ENCODE measurements around the gene RHOC. TPM values are rescaled to one million over a fixed set of nuclear protein-coding genes. Genes with fewer than 3 reads are reported as not detected.
A peak's percentile ranks its signal among the peaks of the same experiment; 100 is the strongest.

The RHOC gene
- polyA plus RNA-seq (2013, experiment 1 of 2): 107 TPM
- 105 TPM for polyA plus RNA-seq (2013, experiment 2 of 2)

DNA sequence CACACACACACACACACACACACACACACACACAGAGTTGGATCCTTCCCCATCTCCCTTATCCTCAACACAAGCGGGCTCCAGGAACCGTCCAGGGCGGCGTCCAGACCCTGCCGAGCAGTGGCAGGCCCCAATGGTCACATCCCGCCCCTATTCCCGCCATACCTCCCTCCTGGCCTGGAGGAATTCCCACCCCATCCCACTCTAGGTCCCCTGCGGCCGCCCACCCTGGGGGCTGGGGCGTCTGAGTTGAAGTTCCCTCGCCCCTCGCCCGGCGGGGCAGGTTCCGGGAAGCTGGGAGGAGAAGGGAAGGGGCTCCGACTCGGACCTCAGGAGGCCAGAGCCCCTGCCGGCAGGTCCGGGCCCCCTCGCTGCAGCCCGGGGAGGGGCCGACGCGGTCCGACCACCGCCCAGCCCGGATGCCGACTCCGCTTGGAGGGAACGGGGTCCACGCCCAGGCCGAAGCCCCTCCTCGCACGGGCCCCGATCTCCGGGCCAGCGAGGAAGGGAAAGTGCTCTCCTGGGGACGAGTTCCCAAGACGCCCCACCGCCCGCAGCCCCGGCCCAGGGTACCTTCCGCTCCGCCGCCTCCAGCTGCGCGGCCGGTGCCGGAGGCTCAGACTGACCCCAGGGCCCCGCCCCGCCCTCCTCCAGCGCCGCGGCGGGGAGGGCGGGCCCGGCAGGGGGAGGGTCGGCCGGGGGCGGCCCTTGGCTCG, at the start of gene RHOC:
TSS of gene RHOC (minus strand) at position 623 of the 716 bp plus-strand sequence. CDS start 3,328 bp downstream, outside the sequence.
- H3K4ac ChIP-seq (ENCODE audit: low read depth, low read length): peak within 1 kb of the TSS; percentile 74
- H3K9ac ChIP-seq (ENCODE audit: low read length): peak within 1 kb of the TSS; percentile 90
- peak within 1 kb of the TSS; percentile 85 for H3K23ac ChIP-seq (ENCODE audit: low read length)
- no CpG with 5 or more reads among the region's 61 CpGs for WGBS (ENCODE audit: extremely low coverage, insufficient coverage, low lambda C conversion rate)
- peak within 1 kb of the TSS; percentile 94 for H3K56ac ChIP-seq (ENCODE audit: low read length)
- peaks cover 21% of the 10 kb centered on the region for H3K4me1 ChIP-seq (ENCODE audit: control insufficient read depth, low read depth, low read length)
- no peaks in the 10 kb centered on the region for H3K27me3 ChIP-seq (ENCODE audit: insufficient read depth, low read length, poor library complexity)
- H3K18ac ChIP-seq (ENCODE audit: low read length): peak within 1 kb of the TSS; percentile 93
- peaks cover 3% of the 10 kb centered on the region for H3K36me3 ChIP-seq (ENCODE audit: control insufficient read depth, insufficient read depth, low read length)
- H2AK5ac ChIP-seq (ENCODE audit: low read length): no peak within 1 kb of the TSS
- H2BK120ac ChIP-seq (ENCODE audit: low read depth, low read length): peak within 1 kb of the TSS; percentile 61
- peak within 1 kb of the TSS; percentile 69 for H3K4me3 ChIP-seq (ENCODE audit: low read length)
- peak within 1 kb of the TSS; percentile 92 for H3K27ac ChIP-seq (ENCODE audit: low read depth, low read length)
- peaks cover 19% of the 10 kb centered on the region for H3K79me2 ChIP-seq (ENCODE audit: control insufficient read depth, insufficient read depth, low read length)
- H2BK5ac ChIP-seq (ENCODE audit: low read length): peak within 1 kb of the TSS; percentile 79
- H2BK15ac ChIP-seq (replicated peaks; ENCODE audit: low read depth): no peak within 1 kb of the TSS
- peak within 1 kb of the TSS; percentile 41 for H4K8ac ChIP-seq (ENCODE audit: low read depth, low read length)
- peak within 1 kb of the TSS; percentile 96 for H3K4me2 ChIP-seq (ENCODE audit: low read length)
- H3K79me1 ChIP-seq (ENCODE audit: low read length): peaks cover 22% of the 10 kb centered on the region
- H4K5ac ChIP-seq (ENCODE audit: low read length): no peak within 1 kb of the TSS
- peak; percentile 67 for DNase-seq

- H3K4me2 ChIP-seq (ENCODE audit: low read length): no peak overlapping the region
- no peak overlapping the region for H3K4ac ChIP-seq (ENCODE audit: low read depth, low read length)
- no peak overlapping the region for H4K8ac ChIP-seq (ENCODE audit: low read depth, low read length)
- WGBS (ENCODE audit: extremely low coverage, insufficient coverage, low lambda C conversion rate): no CpG with 5 or more reads among the region's 1 CpG
- no peak overlapping the region for H3K18ac ChIP-seq (ENCODE audit: low read length)
- H2BK15ac ChIP-seq (replicated peaks; ENCODE audit: low read depth): no peak overlapping the region
- no peaks in the 10 kb centered on the region for H3K79me1 ChIP-seq (ENCODE audit: low read length)
- no peak overlapping the region for H3K4me3 ChIP-seq (ENCODE audit: low read length)
- no peak overlapping the region for H2BK5ac ChIP-seq (ENCODE audit: low read length)
- no peaks in the 10 kb centered on the region for H3K79me2 ChIP-seq (ENCODE audit: control insufficient read depth, insufficient read depth, low read length)
- H4K5ac ChIP-seq (ENCODE audit: low read length): no peak overlapping the region
- H3K27me3 ChIP-seq (ENCODE audit: insufficient read depth, low read length, poor library complexity): no peaks in the 10 kb centered on the region
- H3K4me1 ChIP-seq (ENCODE audit: control insufficient read depth, low read depth, low read length): peaks cover 2% of the 10 kb centered on the region
- H3K36me3 ChIP-seq (ENCODE audit: control insufficient read depth, insufficient read depth, low read length): no peaks in the 10 kb centered on the region
- no peak overlapping the region for H3K9ac ChIP-seq (ENCODE audit: low read length)
- no peak overlapping the region for H2AK5ac ChIP-seq (ENCODE audit: low read length)
- no peak overlapping the region for H3K56ac ChIP-seq (ENCODE audit: low read length)
- H3K23ac ChIP-seq (ENCODE audit: low read length): no peak overlapping the region
- H2BK120ac ChIP-seq (ENCODE audit: low read depth, low read length): no peak overlapping the region
- no peak overlapping the region for H3K27ac ChIP-seq (ENCODE audit: low read depth, low read length)
- DNase-seq: no peak
Observed at GRCh38 chr1:112754116-112754628, 47.2 kb upstream of the RHOC start.

GRCh38 chr1:112748396-112748795, 41.5 kb upstream of the RHOC start:
- no CpG with 5 or more reads among the region's 12 CpGs for WGBS (ENCODE audit: extremely low coverage, insufficient coverage, low lambda C conversion rate)
- no peaks in the 10 kb centered on the region for H3K79me1 ChIP-seq (ENCODE audit: low read length)

GRCh38 chr1:112744009-112744578, 37.2 kb upstream of the RHOC start:
- no peak overlapping the region for H2AK5ac ChIP-seq (ENCODE audit: low read length)
- peaks cover 2% of the 10 kb centered on the region for H3K27me3 ChIP-seq (ENCODE audit: insufficient read depth, low read length, poor library complexity)
- no peak overlapping the region for H4K8ac ChIP-seq (ENCODE audit: low read depth, low read length)
- H2BK15ac ChIP-seq (replicated peaks; ENCODE audit: low read depth): no peak overlapping the region
- H3K9ac ChIP-seq (ENCODE audit: low read length): peak overlapping the region; percentile 59
- no peak overlapping the region for H4K5ac ChIP-seq (ENCODE audit: low read length)
- WGBS (ENCODE audit: extremely low coverage, insufficient coverage, low lambda C conversion rate): no CpG with 5 or more reads among the region's 58 CpGs
- H3K79me2 ChIP-seq (ENCODE audit: control insufficient read depth, insufficient read depth, low read length): no peaks in the 10 kb centered on the region
- peak overlapping the region; percentile 59 for H3K4me2 ChIP-seq (ENCODE audit: low read length)
- no peak overlapping the region for H3K23ac ChIP-seq (ENCODE audit: low read length)
- no peak overlapping the region for H2BK5ac ChIP-seq (ENCODE audit: low read length)
- H3K79me1 ChIP-seq (ENCODE audit: low read length): no peaks in the 10 kb centered on the region
- no peaks in the 10 kb centered on the region for H3K36me3 ChIP-seq (ENCODE audit: control insufficient read depth, insufficient read depth, low read length)
- no peak overlapping the region for H2BK120ac ChIP-seq (ENCODE audit: low read depth, low read length)
- no peak overlapping the region for H3K4me3 ChIP-seq (ENCODE audit: low read length)
- no peak overlapping the region for H3K27ac ChIP-seq (ENCODE audit: low read depth, low read length)
- H3K4ac ChIP-seq (ENCODE audit: low read depth, low read length): no peak overlapping the region
- no peak overlapping the region for H3K18ac ChIP-seq (ENCODE audit: low read length)
- H3K4me1 ChIP-seq (ENCODE audit: control insufficient read depth, low read depth, low read length): no peaks in the 10 kb centered on the region
- peak overlapping the region; percentile 40 for H3K56ac ChIP-seq (ENCODE audit: low read length)
- peak; percentile 71 for DNase-seq

More at GRCh38 chr1:112748396-112748795, 41.5 kb upstream of the RHOC start:
- Histone ChIP-seq H4K5ac (ENCODE audit: low read length) (no peak overlapping the region), H3K4me3 (ENCODE audit: low read length) (no peak overlapping the region), H3K4me1 (ENCODE audit: control insufficient read depth, low read depth, low read length) (no peaks in the 10 kb centered on the region), H3K27ac (ENCODE audit: low read depth, low read length) (no peak overlapping the region), H4K8ac (ENCODE audit: low read depth, low read length) (no peak overlapping the region), H3K56ac (ENCODE audit: low read length) (no peak overlapping the region), H3K18ac (ENCODE audit: low read length) (no peak overlapping the region), H3K27me3 (ENCODE audit: insufficient read depth, low read length, poor library complexity) (peaks cover 2% of the 10 kb centered on the region), H3K9ac (ENCODE audit: low read length) (no peak overlapping the region), H2AK5ac (ENCODE audit: low read length) (no peak overlapping the region), H3K36me3 (ENCODE audit: control insufficient read depth, insufficient read depth, low read length) (no peaks in the 10 kb centered on the region), H3K23ac (ENCODE audit: low read length) (no peak overlapping the region), H3K4ac (ENCODE audit: low read depth, low read length) (no peak overlapping the region), H2BK15ac (replicated peaks; ENCODE audit: low read depth) (no peak overlapping the region), H2BK120ac (ENCODE audit: low read depth, low read length) (no peak overlapping the region), H2BK5ac (ENCODE audit: low read length) (no peak overlapping the region), H3K79me2 (ENCODE audit: control insufficient read depth, insufficient read depth, low read length) (no peaks in the 10 kb centered on the region), H3K4me2 (ENCODE audit: low read length) (no peak overlapping the region)
- no peak for DNase-seq

DNA sequence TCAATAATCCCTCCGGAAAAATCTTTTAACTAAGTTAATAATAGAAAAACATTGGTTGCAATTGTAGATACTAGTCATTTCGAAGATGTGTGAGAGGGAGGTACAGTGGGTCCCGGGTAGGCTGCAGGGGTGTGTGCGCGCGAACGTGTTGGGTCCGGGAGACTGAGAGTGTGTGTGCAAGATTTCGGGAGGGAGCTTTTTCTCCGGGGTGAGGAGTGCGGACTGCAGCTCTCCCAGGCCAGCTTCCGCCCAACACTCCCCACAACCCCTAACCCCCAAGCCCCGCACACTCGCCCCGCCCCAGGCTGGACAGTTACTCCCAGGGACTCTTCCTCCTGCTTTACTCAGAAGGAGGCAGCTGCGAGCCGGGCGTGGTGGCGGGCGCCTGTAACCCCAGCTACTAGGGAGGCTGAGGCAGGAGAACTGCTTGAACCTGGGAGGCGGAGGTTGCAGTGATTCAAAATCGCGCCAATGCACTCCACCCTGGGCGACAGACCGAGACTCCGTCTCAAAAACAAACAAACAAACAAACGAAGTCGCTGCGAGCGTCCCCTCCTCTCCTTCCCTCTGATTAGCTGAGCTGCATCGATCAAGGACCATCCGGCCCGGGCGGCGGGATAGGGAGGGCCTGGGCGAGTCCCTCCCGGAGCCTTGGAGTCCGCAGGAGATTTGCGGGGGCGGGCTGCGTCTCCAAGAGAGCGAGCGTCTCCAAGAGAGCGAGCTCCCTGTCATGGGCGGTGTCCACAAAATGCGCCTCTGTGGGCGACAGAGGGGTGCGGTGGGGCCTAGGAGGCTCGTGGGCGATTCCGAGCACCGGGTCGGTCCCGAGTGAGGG, 36.5 kb upstream of the RHOC start:
- DNase-seq: peak; percentile 38

More for the DNA sequence above, 36.5 kb upstream of the RHOC start:
- no CpG with 5 or more reads among the region's 54 CpGs for WGBS (ENCODE audit: extremely low coverage, insufficient coverage, low lambda C conversion rate)
- Histone ChIP-seq H2BK120ac (ENCODE audit: low read depth, low read length) (no peak overlapping the region), H3K9ac (ENCODE audit: low read length) (peak overlapping the region; percentile 59), H3K56ac (ENCODE audit: low read length) (peak overlapping the region; percentile 40), H2AK5ac (ENCODE audit: low read length) (no peak overlapping the region), H2BK15ac (replicated peaks; ENCODE audit: low read depth) (no peak overlapping the region), H3K4me1 (ENCODE audit: control insufficient read depth, low read depth, low read length) (no peaks in the 10 kb centered on the region), H3K23ac (ENCODE audit: low read length) (no peak overlapping the region), H3K79me1 (ENCODE audit: low read length) (no peaks in the 10 kb centered on the region), H3K18ac (ENCODE audit: low read length) (no peak overlapping the region), H4K8ac (ENCODE audit: low read depth, low read length) (no peak overlapping the region), H2BK5ac (ENCODE audit: low read length) (no peak overlapping the region), H4K5ac (ENCODE audit: low read length) (no peak overlapping the region), H3K4ac (ENCODE audit: low read depth, low read length) (no peak overlapping the region), H3K27ac (ENCODE audit: low read depth, low read length) (no peak overlapping the region), H3K27me3 (ENCODE audit: insufficient read depth, low read length, poor library complexity) (peaks cover 2% of the 10 kb centered on the region), H3K36me3 (ENCODE audit: control insufficient read depth, insufficient read depth, low read length) (no peaks in the 10 kb centered on the region), H3K79me2 (ENCODE audit: control insufficient read depth, insufficient read depth, low read length) (no peaks in the 10 kb centered on the region), H3K4me2 (ENCODE audit: low read length) (peak overlapping the region; percentile 59), H3K4me3 (ENCODE audit: low read length) (no peak overlapping the region)
